Lower lobe of right lung (tissue), 2 donors: ENCODE results near the gene A3GALT2. TPM values are rescaled to one million over a fixed set of nuclear protein-coding genes. Genes with fewer than 3 reads are reported as not detected.

ENCODE experiments used
- ATAC-seq, 2 donors: fragments of 200-7000 bp; cut with Tn5 transposase; one replicate each; pipeline ENCODE4 v1.9.1; 2020 to 2022; ENCODE audit warnings: mild to moderate bottlenecking in 2 of 2, moderate library complexity in 2 of 2
- DNase-seq: peaks from one replicate; pipeline ENCODE4 v3.0.0-alpha.2; 2020
- H3K27ac ChIP-seq: fragments of 200-600 bp; one replicate; pipeline ENCODE4 v1.8.0; 2022
- H3K27me3 ChIP-seq: fragments of 200-600 bp; one replicate; pipeline ENCODE4 v1.8.0; 2022; ENCODE audit warnings: low read depth
- H3K36me3 ChIP-seq: fragments of 200-600 bp; one replicate; pipeline ENCODE4 v1.8.0; 2022; ENCODE audit warnings: mild to moderate bottlenecking
- H3K4me1 ChIP-seq: fragments of 200-600 bp; one replicate; pipeline ENCODE4 v1.8.0; 2022
- H3K4me3 ChIP-seq: fragments of 200-600 bp; one replicate; pipeline ENCODE4 v1.8.0; 2022; ENCODE audit warnings: mild to moderate bottlenecking
- H3K9me3 ChIP-seq: fragments of 200-600 bp; one replicate; pipeline ENCODE4 v1.8.0; 2022
- intact Hi-C: fragments of 100-400 bp; cut with DNase I; formaldehyde crosslinking; loops from one replicate; pipeline ENCODE4 v1.11.0; 2022
- total RNA-seq: library from RNA; stranded (reverse); fragmentation: NEBNext Ultra II Directional; extraction: Animal tissue kit (Norgen Biotek cat#: 25700); gene quantifications from one replicate; pipeline ENCODE4 v1.2.1, GENCODE V29; 2021
- TF ChIP-seq, protein P1 (sequence below): fragments of 200-600 bp; IDR thresholded peaks from one replicate; pipeline ENCODE4 v1.8.0; 2022; ENCODE audit warnings: antibody characterized with exemption, mild to moderate bottlenecking
- donor health status: DM: no; HTN: yes; CAD: no; lungs with severe emphysema.

Gene A3GALT2
- total RNA-seq, 1 donor from 2014 or later = not detected

GRCh38 chr1:33347650-33347992 is 26.7 kb upstream of the A3GALT2 start:
- no peak for ATAC-seq
- H3K27me3 ChIP-seq = no peaks in the 10 kb centered on the region
- no peaks in the 10 kb centered on the region for H3K9me3 ChIP-seq
- H3K4me3 ChIP-seq = peak overlapping the region; percentile 70
- H3K36me3 ChIP-seq = peaks cover 5% of the 10 kb centered on the region
- intact Hi-C loops = no loop called here
- peaks cover 69% of the 10 kb centered on the region for H3K4me1 ChIP-seq
- TF ChIP-seq, protein P1, sequence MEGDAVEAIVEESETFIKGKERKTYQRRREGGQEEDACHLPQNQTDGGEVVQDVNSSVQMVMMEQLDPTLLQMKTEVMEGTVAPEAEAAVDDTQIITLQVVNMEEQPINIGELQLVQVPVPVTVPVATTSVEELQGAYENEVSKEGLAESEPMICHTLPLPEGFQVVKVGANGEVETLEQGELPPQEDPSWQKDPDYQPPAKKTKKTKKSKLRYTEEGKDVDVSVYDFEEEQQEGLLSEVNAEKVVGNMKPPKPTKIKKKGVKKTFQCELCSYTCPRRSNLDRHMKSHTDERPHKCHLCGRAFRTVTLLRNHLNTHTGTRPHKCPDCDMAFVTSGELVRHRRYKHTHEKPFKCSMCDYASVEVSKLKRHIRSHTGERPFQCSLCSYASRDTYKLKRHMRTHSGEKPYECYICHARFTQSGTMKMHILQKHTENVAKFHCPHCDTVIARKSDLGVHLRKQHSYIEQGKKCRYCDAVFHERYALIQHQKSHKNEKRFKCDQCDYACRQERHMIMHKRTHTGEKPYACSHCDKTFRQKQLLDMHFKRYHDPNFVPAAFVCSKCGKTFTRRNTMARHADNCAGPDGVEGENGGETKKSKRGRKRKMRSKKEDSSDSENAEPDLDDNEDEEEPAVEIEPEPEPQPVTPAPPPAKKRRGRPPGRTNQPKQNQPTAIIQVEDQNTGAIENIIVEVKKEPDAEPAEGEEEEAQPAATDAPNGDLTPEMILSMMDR = no peak
- peak overlapping the region; percentile 96 for H3K27ac ChIP-seq
- DNase-seq = no peak

- Histone ChIP-seq H3K27me3 (no peaks in the 10 kb centered on the region), H3K4me1 (peaks cover 74% of the 10 kb centered on the region), H3K36me3 (peaks cover 5% of the 10 kb centered on the region), H3K4me3 (peak overlapping the region; percentile 70), H3K9me3 (no peaks in the 10 kb centered on the region), H3K27ac (peak overlapping the region; percentile 96)
- ATAC-seq = peak; percentile 16 to 53
- TF ChIP-seq, protein P1 = no peak
- intact Hi-C loops = no loop called here
- no peak for DNase-seq
Observed at GRCh38 chr1:33346927-33347649, 26.2 kb upstream of the A3GALT2 start.

DNA sequence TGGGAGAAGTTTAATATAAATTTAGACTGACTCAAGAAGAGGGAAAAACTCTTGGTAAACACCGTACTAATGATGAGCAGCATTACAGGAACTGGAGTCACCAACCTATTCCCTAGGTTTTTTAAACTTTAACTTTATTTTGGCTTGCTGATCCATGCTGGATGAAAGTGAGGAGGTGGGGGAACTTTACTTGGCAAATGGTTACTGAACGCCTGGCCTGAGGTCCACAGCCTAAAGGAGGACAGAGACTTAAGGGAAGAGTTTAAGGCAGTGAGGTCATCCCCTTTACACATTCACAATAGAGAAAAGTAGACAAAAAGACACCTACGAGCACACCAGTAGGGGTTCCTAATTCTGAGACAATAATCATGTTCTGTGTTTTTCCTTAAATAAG is 25.6 kb upstream of the A3GALT2 start:
- Histone ChIP-seq H3K4me1 (peaks cover 80% of the 10 kb centered on the region), H3K36me3 (peaks cover 5% of the 10 kb centered on the region), H3K4me3 (peak overlapping the region; percentile 70), H3K27me3 (no peaks in the 10 kb centered on the region), H3K27ac (peak overlapping the region; percentile 96), H3K9me3 (no peaks in the 10 kb centered on the region)
- DNase-seq (no peak), ATAC-seq (no peak)
- TF ChIP-seq, protein P1 = no peak
- intact Hi-C loops = no loop called here

DNA sequence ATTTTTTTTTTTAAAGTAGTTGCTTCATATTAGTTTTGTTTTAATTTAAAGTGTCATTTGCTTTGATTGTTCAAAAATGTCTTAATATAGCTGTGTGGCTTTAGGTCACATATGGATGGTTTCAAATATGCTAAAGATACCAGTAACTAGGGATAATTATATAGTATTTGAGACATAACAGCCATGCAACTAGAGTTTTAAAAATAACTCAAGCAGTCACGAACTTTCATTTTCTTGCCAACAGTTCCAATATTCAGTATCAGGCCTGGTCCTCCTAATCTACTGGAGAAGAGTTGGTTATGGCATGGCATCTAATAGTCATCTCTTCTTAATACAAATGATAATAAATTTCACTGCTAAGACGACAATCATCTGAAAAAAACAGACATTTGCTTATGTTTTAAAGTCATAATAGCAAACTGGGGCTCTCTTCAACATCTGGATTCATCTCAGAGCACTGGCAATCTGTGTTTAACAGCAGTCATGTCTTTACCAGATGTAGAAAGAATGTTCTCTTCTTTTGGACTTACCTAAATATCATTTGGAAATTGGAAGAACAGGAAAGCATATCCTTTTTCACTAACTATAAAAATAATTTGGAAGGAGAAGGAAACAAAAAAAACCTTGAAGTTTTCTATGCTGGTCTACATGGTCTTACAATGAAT is 24.1 kb upstream of the A3GALT2 start:
- peaks cover 5% of the 10 kb centered on the region for H3K36me3 ChIP-seq
- intact Hi-C loops = no loop called here
- no peak for ATAC-seq
- H3K27ac ChIP-seq = peak overlapping the region; percentile 96
- H3K27me3 ChIP-seq = no peaks in the 10 kb centered on the region
- DNase-seq = no peak
- peaks cover 85% of the 10 kb centered on the region for H3K4me1 ChIP-seq
- TF ChIP-seq, protein P1 = no peak
- no peaks in the 10 kb centered on the region for H3K9me3 ChIP-seq
- no peak overlapping the region for H3K4me3 ChIP-seq

DNA sequence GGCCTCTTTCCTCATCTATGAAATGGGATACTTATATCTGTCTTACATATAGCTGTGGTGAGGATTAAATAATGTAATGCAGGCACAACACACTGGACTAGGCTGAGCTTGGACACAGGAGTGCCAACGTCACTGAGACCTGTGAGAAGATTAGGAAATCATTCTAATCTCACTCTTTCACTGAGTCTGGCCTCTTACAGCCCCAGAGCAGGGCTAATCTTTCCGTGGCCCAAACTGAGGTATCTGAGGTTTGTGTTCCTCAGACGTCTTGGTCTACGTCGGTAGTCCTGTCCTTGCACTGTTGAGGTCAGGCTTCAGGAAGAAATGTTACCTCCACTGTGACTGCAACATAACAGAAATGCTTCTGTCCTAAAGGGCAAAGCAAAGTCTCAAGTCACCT is 22.6 kb upstream of the A3GALT2 start:
- TF ChIP-seq, protein P1 = no peak
- H3K36me3 ChIP-seq = peaks cover 5% of the 10 kb centered on the region
- H3K27ac ChIP-seq = peak overlapping the region; percentile 52
- DNase-seq = no peak
- H3K9me3 ChIP-seq = no peaks in the 10 kb centered on the region
- H3K4me3 ChIP-seq = no peak overlapping the region
- intact Hi-C loops = no loop called here
- peak in 1 of 2 donors; percentile 18 for ATAC-seq
- no peaks in the 10 kb centered on the region for H3K27me3 ChIP-seq
- H3K4me1 ChIP-seq = peaks cover 100% of the 10 kb centered on the region
